Measurements from ENCODE around the gene ZSCAN10.

Gene ZSCAN10

DNA sequence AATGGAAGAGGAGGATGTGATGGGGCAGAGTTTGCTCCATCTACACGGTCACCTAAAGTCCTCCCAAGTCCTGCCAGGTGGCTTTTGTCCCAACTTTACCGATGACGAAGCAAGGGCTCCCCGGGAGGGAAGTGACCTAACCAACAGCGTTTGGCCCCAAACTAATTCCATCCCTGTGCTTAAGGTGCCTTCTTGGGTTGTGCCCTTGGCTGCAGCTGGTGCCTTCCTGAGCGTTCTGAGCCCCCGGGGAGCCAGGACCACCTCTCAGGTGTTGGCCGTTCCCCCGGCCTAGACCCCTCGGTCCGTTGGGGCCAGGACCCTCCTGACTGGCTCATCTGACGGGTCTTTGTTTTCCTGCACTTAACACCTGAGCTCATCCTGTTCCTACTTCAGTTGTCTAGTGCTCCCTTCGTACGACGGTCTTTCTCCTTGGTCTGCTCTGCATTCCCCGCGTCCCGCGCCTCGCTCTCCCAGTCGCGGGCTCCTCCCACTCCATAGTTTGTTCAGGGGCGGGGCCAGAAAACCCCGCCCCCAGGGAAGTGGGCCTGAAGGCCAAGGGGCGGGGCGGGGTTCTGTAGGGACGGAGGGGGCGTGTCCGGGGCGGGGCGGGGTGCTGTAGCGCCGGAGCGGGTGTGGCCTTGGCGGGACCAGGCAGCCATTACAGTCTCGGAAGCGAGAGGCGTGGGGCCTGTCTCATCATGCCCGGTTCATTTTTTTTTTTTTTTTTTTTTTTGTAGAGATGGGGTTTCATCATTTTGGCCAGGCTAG, 822 bp upstream of the ZSCAN10 start:
- Histone ChIP-seq H3K4me3 (ENCODE audit: low read length) (peak overlapping the region; percentile 97), H3K27ac (ENCODE audit: low read length) (peak overlapping the region; percentile 99), H3K9ac (ENCODE audit: low read depth, low read length) (peak overlapping the region; percentile 98)

DNA sequence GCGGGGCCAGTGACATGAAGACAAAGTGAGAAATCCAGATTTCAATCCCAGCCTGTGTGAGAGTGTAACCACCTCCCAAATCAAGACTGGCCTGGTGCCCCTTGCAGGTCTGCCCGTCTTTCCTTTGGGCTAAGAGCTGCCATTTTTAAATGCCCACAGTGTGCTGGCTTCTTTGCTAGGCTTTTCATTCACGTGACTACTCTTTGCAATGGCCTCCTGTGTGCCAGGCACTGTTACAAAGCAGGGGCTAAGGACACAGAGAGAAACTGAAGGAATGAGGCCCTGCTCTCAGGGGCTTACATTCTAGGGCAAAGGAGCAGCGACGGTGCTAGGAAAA, 269 bp upstream of the ZSCAN10 start:
- H3K27me3 ChIP-seq (ENCODE audit: insufficient read depth, low read length) = no peaks in the 10 kb centered on the region
- peak overlapping the region; percentile 99 for H3K27ac ChIP-seq (ENCODE audit: low read length)
- H3K36me3 ChIP-seq (ENCODE audit: insufficient read depth, low read depth, low read length) = peaks cover 24% of the 10 kb centered on the region
- peaks cover 20% of the 10 kb centered on the region for H3K4me1 ChIP-seq (ENCODE audit: insufficient read depth, low read length)
- peak overlapping the region; percentile 97 for H3K4me3 ChIP-seq (ENCODE audit: low read length)
- H3K9ac ChIP-seq (ENCODE audit: low read depth, low read length) = peak overlapping the region; percentile 98
- no peaks in the 10 kb centered on the region for H3K9me3 ChIP-seq (ENCODE audit: insufficient read depth, low read depth, low read length)

More for the DNA sequence above, 822 bp upstream of the ZSCAN10 start:
- Histone ChIP-seq H3K4me1 (ENCODE audit: insufficient read depth, low read length) (peaks cover 20% of the 10 kb centered on the region), H3K36me3 (ENCODE audit: insufficient read depth, low read depth, low read length) (peaks cover 19% of the 10 kb centered on the region), H3K27me3 (ENCODE audit: insufficient read depth, low read length) (no peaks in the 10 kb centered on the region), H3K9me3 (ENCODE audit: insufficient read depth, low read depth, low read length) (no peaks in the 10 kb centered on the region)

DNA sequence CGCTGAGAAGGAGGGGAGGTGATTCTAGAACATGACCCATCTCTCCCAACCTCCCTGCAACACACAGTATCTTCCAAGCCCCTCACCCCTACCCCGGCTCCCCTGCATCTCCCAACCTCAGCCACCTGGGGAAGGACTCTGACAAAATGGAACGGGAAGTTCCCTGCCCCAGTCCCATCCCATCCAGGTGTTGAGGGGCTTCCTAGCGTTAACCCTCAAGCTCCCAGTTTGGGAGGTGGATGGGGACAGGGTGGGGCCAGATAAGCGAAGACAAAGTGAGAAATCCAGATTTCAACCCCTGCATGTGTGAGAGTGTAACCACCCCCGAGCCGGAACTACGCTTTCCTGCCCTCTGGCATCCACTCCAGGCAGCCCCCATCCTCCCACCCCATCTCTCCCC, 1.8 kb downstream of the ZSCAN10 start:
- peaks cover 20% of the 10 kb centered on the region for H3K4me1 ChIP-seq (ENCODE audit: insufficient read depth, low read length)
- H3K36me3 ChIP-seq (ENCODE audit: insufficient read depth, low read depth, low read length) = peaks cover 42% of the 10 kb centered on the region
- no peaks in the 10 kb centered on the region for H3K9me3 ChIP-seq (ENCODE audit: insufficient read depth, low read depth, low read length)
- H3K4me3 ChIP-seq (ENCODE audit: low read length) = peak overlapping the region; percentile 97
- H3K27ac ChIP-seq (ENCODE audit: low read length) = peak overlapping the region; percentile 99
- H3K9ac ChIP-seq (ENCODE audit: low read depth, low read length) = peak overlapping the region; percentile 98
- no peaks in the 10 kb centered on the region for H3K27me3 ChIP-seq (ENCODE audit: insufficient read depth, low read length)

DNA sequence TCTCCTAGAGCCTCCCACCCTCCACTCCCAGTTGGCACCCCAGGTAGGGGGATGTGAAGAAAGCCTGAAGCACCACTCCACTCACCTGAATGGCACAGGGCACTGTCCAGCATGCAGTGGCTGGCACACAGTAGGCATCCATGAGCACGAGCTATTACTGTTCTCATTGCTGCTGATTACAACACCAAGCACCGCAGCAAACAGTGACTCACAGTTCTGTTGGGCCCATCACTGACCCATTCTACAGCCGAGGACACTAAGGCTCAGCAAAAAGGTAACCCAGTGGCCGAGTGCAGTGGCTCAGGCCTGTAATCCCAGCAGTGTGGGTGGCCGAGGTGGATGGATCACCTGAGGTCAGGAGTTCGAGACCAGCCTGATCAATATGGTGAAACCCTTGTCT, 2.7 kb downstream of the ZSCAN10 start:
- Histone ChIP-seq H3K9ac (ENCODE audit: low read depth, low read length) (peak overlapping the region; percentile 39; the same call in 1 of the 2 replicates), H3K9me3 (ENCODE audit: insufficient read depth, low read depth, low read length) (no peaks in the 10 kb centered on the region), H3K27ac (ENCODE audit: low read length) (peak overlapping the region; percentile 99), H3K4me1 (ENCODE audit: insufficient read depth, low read length) (peaks cover 20% of the 10 kb centered on the region), H3K4me3 (ENCODE audit: low read length) (peak overlapping the region; percentile 97; the same call in 1 of the 2 replicates), H3K36me3 (ENCODE audit: insufficient read depth, low read depth, low read length) (peaks cover 51% of the 10 kb centered on the region), H3K27me3 (ENCODE audit: insufficient read depth, low read length) (no peaks in the 10 kb centered on the region)

DNA sequence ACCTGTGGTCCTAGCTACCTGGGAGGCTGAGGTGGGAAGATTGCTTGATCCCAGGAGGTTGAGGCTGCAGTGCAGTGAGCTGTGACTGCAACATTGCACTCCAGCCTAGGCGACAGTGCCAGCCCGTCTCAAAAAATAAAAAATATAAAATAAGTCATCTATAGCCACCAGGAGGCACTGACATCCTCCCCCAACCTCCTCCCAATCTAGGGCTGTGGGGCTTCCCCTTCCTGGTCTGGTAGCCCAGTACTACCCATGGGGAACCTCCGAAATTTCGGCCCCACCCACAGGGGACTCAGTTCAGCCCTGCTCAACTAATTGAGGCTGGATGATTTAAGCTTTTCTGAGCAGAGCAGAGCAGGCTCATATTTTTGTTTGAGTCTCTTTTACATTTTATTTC, 3.2 kb downstream of the ZSCAN10 start:
- Histone ChIP-seq H3K4me1 (ENCODE audit: insufficient read depth, low read length) (peaks cover 17% of the 10 kb centered on the region), H3K4me3 (ENCODE audit: low read length) (no peak overlapping the region; the same call in 1 of the 2 replicates), H3K27me3 (ENCODE audit: insufficient read depth, low read length) (no peaks in the 10 kb centered on the region), H3K36me3 (ENCODE audit: insufficient read depth, low read depth, low read length) (peaks cover 56% of the 10 kb centered on the region), H3K9ac (ENCODE audit: low read depth, low read length) (no peak overlapping the region; the same call in 1 of the 2 replicates), H3K9me3 (ENCODE audit: insufficient read depth, low read depth, low read length) (no peaks in the 10 kb centered on the region), H3K27ac (ENCODE audit: low read length) (no peak overlapping the region)

DNA sequence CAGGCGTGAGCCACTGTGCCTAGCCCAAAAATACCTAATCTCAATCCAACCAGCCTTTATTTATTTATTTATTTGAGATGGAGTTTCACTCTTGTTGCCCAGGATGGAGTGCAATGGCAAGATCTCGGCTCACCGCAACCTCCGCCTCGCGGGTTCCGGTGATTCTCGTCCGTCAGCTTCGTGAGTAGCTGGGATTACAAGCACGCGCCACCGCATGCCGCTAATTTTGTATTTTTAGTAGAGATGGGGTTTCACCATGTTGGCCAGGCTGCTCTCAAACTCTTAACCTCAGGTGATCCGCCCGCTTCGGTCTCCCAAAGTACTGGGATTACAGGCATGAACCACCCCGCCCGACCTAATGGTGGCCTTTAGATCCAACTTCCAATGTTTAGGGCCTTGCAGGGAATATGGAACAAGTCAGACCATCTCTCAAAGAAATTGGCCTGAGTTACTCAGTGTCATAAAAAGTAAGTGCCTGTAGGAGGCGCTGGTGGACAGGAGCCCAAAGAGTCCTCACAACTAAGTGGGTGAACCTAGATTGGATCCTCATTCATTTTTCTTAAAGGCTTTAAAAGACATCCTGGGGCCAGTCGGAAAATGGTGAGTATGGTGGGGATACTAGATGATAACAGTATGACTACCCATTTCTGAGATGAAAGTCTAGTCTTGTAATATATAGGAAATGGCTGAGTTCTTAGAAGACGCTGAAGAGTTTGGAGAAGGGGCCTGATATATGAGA, 4.6 kb downstream of the ZSCAN10 start:
- no peak overlapping the region for H3K9ac ChIP-seq (ENCODE audit: low read depth, low read length)
- no peak overlapping the region for H3K4me3 ChIP-seq (ENCODE audit: low read length)
- H3K27ac ChIP-seq (ENCODE audit: low read length) = no peak overlapping the region

DNA sequence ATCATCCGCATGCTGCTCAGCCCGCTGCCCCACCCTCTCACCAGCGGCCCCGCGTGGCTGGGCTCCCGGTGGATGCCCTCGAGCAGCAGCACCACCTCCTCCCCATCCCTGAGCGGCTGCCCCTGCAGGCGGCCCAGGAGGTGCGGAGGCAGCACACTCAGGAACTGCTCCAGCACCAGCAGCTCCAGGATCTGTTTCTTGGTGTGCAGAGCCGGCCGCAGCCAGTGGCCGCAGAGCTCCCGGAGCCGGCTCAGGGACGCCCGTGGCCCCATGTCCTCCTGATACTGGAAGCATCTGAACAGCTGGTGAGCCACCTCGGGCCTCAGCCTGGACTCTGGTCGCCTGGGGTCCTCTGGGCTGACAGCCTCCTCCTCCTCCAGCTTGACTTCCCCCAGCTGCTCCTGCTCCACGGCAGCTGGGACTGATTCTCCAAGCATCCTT, 6.6 kb downstream of the ZSCAN10 start:
- no peak overlapping the region for H3K4me3 ChIP-seq (ENCODE audit: low read length)
- no peaks in the 10 kb centered on the region for H3K9me3 ChIP-seq (ENCODE audit: insufficient read depth, low read depth, low read length)
- H3K4me1 ChIP-seq (ENCODE audit: insufficient read depth, low read length) = peaks cover 11% of the 10 kb centered on the region
- peaks cover 86% of the 10 kb centered on the region for H3K36me3 ChIP-seq (ENCODE audit: insufficient read depth, low read depth, low read length)
- no peak overlapping the region for H3K27ac ChIP-seq (ENCODE audit: low read length)
- no peaks in the 10 kb centered on the region for H3K27me3 ChIP-seq (ENCODE audit: insufficient read depth, low read length)
- no peak overlapping the region for H3K9ac ChIP-seq (ENCODE audit: low read depth, low read length)

More for the DNA sequence above, 4.6 kb downstream of the ZSCAN10 start:
- no peaks in the 10 kb centered on the region for H3K9me3 ChIP-seq (ENCODE audit: insufficient read depth, low read depth, low read length)
- H3K4me1 ChIP-seq (ENCODE audit: insufficient read depth, low read length) = peaks cover 13% of the 10 kb centered on the region
- H3K36me3 ChIP-seq (ENCODE audit: insufficient read depth, low read depth, low read length) = peaks cover 70% of the 10 kb centered on the region
- no peaks in the 10 kb centered on the region for H3K27me3 ChIP-seq (ENCODE audit: insufficient read depth, low read length)

DNA sequence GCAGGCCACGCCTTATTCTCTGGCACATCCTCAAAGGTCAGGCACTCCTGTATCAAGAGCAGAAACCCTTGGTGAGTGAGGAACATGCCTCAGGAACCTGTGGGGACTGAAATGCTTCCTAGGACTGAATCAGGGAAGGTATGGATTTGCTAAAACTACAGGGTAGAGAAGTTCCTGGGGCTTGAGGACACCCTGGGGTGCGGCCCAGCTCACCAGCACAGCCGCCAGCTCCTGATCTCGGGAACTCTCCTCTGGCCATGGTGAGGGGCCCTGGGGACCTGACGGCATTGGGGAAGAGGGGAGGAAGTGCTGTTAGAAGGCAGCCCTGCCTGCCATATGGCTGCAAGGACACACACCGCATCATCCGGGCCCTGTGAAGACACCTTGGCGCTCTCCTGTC, 7.5 kb downstream of the ZSCAN10 start:
- peaks cover 78% of the 10 kb centered on the region for H3K36me3 ChIP-seq (ENCODE audit: insufficient read depth, low read depth, low read length)
- no peak overlapping the region for H3K9ac ChIP-seq (ENCODE audit: low read depth, low read length)
- H3K27me3 ChIP-seq (ENCODE audit: insufficient read depth, low read length) = no peaks in the 10 kb centered on the region
- H3K9me3 ChIP-seq (ENCODE audit: insufficient read depth, low read depth, low read length) = no peaks in the 10 kb centered on the region
- no peak overlapping the region for H3K27ac ChIP-seq (ENCODE audit: low read length)
- peaks cover 6% of the 10 kb centered on the region for H3K4me1 ChIP-seq (ENCODE audit: insufficient read depth, low read length)
- H3K4me3 ChIP-seq (ENCODE audit: low read length) = no peak overlapping the region

DNA sequence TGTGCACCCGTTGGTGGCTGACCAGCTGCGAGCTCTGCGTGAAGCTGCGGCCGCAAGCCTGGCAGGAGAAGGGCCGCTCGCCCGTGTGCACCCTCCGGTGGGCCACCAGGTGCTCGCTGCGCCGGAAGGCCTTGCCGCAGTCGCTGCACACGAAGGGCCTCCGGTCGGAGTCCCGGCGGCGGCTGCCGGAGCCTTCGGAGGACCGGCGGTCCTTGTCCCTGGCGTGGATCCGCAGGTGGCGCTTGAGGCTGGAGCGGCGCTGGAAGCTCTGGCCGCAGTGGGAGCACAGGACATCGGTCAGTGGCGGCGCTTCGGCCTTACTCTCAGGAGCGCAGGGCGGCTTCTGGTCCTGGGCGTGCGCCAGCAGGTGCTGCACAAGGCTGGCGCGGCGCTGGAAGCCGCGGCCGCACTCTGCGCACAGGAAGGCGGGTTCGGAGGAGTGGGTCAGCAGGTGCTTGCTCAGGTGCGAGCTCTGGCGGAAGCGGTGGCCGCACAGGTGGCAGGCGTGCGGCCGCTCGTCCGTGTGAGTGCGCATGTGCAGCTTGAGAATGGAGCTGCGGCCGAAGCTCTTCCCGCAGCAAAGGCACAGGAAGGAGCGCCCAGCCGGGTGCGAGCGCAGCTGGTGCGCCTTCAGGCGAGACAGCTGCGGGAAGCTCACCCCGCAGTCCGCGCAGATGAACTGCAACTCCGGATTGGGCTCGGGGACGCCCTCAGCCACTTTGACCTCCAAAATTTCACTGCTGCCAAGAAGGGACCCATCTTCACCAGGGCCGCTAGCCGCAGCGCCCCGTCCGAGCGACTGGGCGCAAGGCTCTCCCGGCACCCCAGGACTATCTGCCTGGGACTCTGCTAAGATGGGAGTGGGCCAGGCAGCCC, 9.1 kb downstream of the ZSCAN10 start:
- H3K27me3 ChIP-seq (ENCODE audit: insufficient read depth, low read length) = no peaks in the 10 kb centered on the region
- H3K9ac ChIP-seq (ENCODE audit: low read depth, low read length) = no peak overlapping the region
- no peak overlapping the region for H3K27ac ChIP-seq (ENCODE audit: low read length)
- no peaks in the 10 kb centered on the region for H3K9me3 ChIP-seq (ENCODE audit: insufficient read depth, low read depth, low read length)
- no peaks in the 10 kb centered on the region for H3K4me1 ChIP-seq (ENCODE audit: insufficient read depth, low read length)
- H3K4me3 ChIP-seq (ENCODE audit: low read length) = no peak overlapping the region
- H3K36me3 ChIP-seq (ENCODE audit: insufficient read depth, low read depth, low read length) = peaks cover 72% of the 10 kb centered on the region

DNA sequence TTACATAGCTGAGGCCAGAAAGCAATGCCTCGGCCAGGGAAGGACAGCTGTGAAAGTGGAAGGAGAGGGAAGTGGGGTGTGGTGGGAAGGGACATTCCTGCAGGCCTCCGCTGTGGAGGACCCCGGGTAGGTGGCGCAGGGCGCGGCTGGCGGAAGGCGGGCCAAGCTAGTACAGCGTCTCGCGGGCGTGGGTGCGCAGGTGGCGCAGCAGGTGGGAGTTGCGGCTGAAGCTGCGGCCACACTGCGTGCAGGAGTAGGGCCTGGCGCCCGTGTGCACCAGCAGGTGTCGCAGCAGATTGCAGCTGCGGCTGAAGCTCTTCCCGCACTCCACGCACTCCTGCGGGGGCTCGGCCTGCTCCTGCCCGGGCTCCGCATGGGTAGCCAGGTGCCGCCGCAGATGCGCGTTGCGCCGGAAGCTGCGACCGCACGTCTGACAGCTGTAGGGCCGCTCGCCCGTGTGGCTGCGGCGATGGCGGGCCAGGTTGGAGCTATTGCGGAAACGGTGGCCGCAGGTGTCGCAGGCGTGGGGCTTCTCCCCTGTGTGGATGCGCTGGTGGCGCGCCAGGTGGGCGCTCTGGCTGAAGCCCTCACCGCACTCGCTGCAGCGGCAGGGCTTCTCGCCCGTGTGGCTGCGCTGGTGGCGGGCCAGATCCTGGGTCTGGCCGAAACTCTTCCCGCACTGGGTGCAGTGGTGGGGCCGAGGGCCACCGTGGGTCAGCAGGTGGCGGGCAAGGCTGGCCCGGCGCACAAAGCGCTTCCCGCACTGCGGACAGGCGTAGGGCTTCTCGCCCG, 10.0 kb downstream of the ZSCAN10 start:
- H3K36me3 ChIP-seq (ENCODE audit: insufficient read depth, low read depth, low read length) = peaks cover 65% of the 10 kb centered on the region
- no peak overlapping the region for H3K4me3 ChIP-seq (ENCODE audit: low read length)
- H3K27me3 ChIP-seq (ENCODE audit: insufficient read depth, low read length) = no peaks in the 10 kb centered on the region
- no peaks in the 10 kb centered on the region for H3K9me3 ChIP-seq (ENCODE audit: insufficient read depth, low read depth, low read length)
- H3K9ac ChIP-seq (ENCODE audit: low read depth, low read length) = no peak overlapping the region
- no peak overlapping the region for H3K27ac ChIP-seq (ENCODE audit: low read length)
- H3K4me1 ChIP-seq (ENCODE audit: insufficient read depth, low read length) = no peaks in the 10 kb centered on the region

DNA sequence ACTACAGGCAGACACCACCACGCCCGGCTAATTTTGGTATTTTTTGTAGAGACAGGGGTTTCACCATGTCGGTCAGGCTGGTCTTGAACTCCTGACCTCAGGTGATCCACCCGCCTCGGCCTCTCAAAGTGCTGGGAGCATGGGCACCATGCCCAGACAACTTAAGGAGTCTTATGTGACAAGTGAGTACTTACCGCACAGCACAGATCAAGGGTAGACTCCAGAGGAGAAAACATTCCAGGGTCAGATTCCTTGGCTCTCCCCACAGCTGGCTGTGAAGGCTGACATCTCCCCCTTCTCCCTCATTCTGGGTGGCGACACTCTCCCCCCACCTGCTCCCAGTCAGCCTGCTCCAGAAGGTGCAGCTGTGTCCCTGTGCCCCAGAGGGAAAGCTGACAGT, 10.6 kb downstream of the ZSCAN10 start:
- no peak overlapping the region for H3K27ac ChIP-seq (ENCODE audit: low read length)
- H3K9me3 ChIP-seq (ENCODE audit: insufficient read depth, low read depth, low read length) = no peaks in the 10 kb centered on the region
- H3K4me3 ChIP-seq (ENCODE audit: low read length) = no peak overlapping the region
- no peaks in the 10 kb centered on the region for H3K4me1 ChIP-seq (ENCODE audit: insufficient read depth, low read length)
- peaks cover 61% of the 10 kb centered on the region for H3K36me3 ChIP-seq (ENCODE audit: insufficient read depth, low read depth, low read length)
- H3K27me3 ChIP-seq (ENCODE audit: insufficient read depth, low read length) = no peaks in the 10 kb centered on the region
- no peak overlapping the region for H3K9ac ChIP-seq (ENCODE audit: low read depth, low read length)
